ACC112 (cell line): ENCODE results near the gene NXNL1.

ENCODE experiments used
- H2AFZ ChIP-seq: fragments of 200-600 bp; sonication (generic); one replicate; pipeline ENCODE4 v1.6.0; 2017; ENCODE audit warnings: antibody characterized with exemption, low read length; ENCODE audit not compliant: unreplicated experiment
- H3K27ac ChIP-seq: fragments of 200-600 bp; sonication (generic); 2 replicates; pipeline ENCODE4 v1.5.1; 2014; ENCODE audit warnings: low read depth, mild to moderate bottlenecking, antibody characterized with exemption, low read length, moderate library complexity
- H3K27me3 ChIP-seq: fragments of 200-600 bp; sonication (generic); 2 replicates; pipeline ENCODE4 v1.6.1; 2014; ENCODE audit warnings: mild to moderate bottlenecking, antibody characterized with exemption, low read length, moderate library complexity, mixed read lengths; ENCODE audit not compliant: insufficient read depth
- H3K36me3 ChIP-seq: fragments of 200-600 bp; sonication (generic); 2 replicates; pipeline ENCODE4 v1.6.1; 2016; ENCODE audit warnings: mild to moderate bottlenecking, antibody characterized with exemption, low read length, moderate library complexity, mixed read lengths; ENCODE audit not compliant: insufficient read depth
- H3K4me1 ChIP-seq: fragments of 200-600 bp; sonication (generic); one replicate; pipeline ENCODE4 v1.6.1; 2016; ENCODE audit warnings: low read length, mixed read lengths; ENCODE audit not compliant: insufficient read depth, unreplicated experiment, control insufficient read depth
- H3K4me3 ChIP-seq: fragments of 200-600 bp; sonication (generic); 2 replicates; pipeline ENCODE4 v1.5.1; 2014; ENCODE audit warnings: mild to moderate bottlenecking, low read depth, low read length
- H3K79me2 ChIP-seq: fragments of 200-600 bp; sonication (generic); one replicate; pipeline ENCODE4 v1.6.0; 2016; ENCODE audit warnings: low read length; ENCODE audit not compliant: control insufficient read depth, unreplicated experiment, insufficient read depth

NXNL1 gene

DNA sequence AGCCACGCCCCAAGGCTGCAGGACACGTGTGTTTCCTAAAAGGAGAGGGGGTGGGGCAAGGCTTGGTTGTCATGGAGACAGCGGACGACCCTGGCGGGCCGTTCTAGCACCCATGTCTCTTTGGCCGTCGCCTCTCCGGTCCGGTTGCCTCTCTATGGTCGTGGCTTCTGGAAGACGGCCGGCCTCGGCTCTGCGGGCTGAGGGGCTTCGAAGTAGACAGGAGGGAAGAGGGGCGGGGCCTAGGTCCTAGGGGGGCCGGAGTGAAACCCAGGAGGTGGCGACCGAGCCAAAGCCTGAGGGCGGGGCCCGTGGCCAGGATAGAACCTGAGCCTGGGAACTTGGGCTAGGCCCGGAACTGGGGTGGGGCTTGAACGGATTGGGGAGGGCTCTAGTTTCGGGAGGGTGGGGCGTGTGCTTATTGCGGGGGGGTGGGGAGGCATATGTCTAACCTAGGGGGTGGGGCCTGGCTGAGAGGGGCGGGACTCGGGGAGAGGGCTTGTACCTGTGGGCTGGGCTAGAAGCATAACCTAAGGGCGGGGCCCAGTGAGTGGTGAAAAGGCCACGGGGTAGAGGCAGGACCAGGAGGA, 8.8 kb upstream of the NXNL1 start:
- peaks cover 8% of the 10 kb centered on the region for H3K4me1 ChIP-seq
- H3K27me3 ChIP-seq = no peaks in the 10 kb centered on the region
- peak overlapping the region; percentile 52 for H3K27ac ChIP-seq
- H2AFZ ChIP-seq = peak overlapping the region; percentile 94
- H3K79me2 ChIP-seq = no peaks in the 10 kb centered on the region
- no peaks in the 10 kb centered on the region for H3K36me3 ChIP-seq
- H3K4me3 ChIP-seq = peak overlapping the region; percentile 87

DNA sequence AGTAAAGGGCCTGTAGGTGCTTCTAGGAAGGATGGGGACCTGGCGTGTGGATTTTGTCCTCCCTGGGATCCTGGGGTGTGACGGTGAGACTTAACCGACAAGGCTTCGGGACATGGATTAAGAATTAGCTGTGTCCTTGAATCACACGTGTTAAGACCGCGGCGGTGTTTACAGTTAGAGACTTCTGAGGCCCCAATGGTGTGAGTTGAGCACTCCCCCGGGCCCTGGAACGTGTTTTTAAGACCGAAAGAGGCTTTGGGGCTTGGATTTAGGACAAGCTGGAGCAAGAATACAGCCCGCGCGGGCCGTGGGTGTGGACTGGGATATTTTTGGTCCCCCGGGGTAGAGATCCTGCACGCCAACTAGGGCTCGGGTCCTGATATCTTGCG, 8.4 kb upstream of the NXNL1 start:
- H3K36me3 ChIP-seq = no peaks in the 10 kb centered on the region
- peak overlapping the region; percentile 87 for H3K4me3 ChIP-seq
- H2AFZ ChIP-seq = peak overlapping the region; percentile 3
- no peaks in the 10 kb centered on the region for H3K27me3 ChIP-seq
- no peaks in the 10 kb centered on the region for H3K79me2 ChIP-seq
- H3K4me1 ChIP-seq = peaks cover 8% of the 10 kb centered on the region
- H3K27ac ChIP-seq = peak overlapping the region; percentile 52; the same call in 1 of the 2 replicates

DNA sequence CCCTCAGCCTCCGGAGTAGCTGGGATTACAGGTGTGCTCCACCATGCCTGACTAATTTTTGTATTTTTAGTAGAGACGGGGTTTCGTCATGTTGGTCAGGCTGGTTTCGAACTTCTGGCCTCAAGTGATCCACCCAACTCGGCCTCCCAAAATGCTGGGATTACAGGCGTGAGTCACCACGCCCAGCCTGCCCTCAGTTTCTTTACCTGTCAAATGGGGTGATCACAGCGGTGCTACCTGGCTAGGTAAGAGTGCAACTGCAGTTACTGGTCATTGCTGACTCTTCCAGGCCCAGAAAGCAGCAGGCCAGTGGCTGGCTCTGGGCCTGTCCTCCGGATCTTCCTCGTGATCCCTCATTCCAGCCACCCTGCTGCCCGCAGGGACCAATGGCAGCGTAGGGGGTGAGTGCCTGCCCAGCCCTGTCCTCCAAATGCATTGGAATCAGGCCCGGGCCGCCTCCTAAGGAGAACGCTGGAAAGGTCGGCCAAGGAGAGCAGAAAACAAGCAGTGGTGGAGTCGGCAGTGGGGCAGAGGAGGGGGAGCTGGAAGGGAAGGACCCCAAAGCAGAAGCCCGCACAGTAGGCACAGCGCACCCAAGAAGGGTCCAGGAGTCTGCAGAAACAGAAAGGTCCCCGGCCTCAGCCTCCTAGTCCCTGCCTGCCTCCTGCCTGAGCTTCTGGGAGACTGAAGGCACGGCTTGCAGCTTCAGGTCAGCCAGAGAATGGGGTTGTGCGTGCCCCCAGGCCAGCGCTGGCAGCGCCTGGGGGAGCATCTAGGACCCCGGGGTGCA, 7.8 kb upstream of the NXNL1 start:
- H3K4me1 ChIP-seq = peaks cover 8% of the 10 kb centered on the region
- no peak overlapping the region for H3K27ac ChIP-seq
- H3K4me3 ChIP-seq = peak overlapping the region; percentile 87
- H3K27me3 ChIP-seq = no peaks in the 10 kb centered on the region
- no peaks in the 10 kb centered on the region for H3K79me2 ChIP-seq
- no peaks in the 10 kb centered on the region for H3K36me3 ChIP-seq
- peak overlapping the region; percentile 3 for H2AFZ ChIP-seq

DNA sequence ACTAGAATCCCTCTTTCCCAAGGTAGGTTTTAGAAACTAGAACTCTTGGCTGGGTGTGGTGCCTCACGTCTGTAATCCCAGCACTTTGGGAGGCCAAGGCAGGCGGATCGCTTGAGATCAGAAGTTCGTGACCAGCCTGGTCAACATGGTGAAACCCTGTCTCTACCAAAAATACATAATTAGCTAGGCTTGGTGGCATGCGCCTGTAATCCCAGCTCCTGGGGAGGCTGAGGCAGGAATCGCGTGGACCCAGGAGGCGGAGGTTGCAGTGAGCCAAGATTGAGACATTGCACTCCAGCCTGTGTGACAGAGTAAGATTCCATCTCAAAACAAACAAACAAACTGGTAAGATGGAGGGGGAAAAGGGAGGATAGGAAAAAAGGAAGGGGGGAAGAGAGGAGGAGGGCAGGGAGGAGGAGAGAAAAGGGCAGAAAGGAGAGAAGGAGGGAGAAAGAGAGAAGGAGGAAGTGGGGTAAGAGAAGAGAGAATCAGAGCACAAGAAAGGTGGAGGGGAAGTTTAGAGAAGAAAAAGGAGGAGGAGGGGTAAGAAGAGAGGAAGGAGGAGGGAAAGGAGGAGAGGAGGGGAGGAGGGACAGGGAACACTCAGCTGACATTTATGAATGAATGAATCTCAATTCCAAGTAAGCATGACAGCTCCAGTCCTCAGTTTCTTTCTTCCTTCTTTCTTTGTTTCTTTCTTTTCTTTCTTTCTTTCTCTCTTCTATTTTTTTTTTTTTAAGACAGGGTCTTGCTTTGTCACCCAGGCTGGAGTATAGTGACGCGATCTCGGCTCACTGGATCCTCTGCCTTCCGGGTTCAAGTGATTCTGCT, 7.0 kb upstream of the NXNL1 start:
- Histone ChIP-seq H3K27me3 (no peaks in the 10 kb centered on the region), H3K4me1 (peaks cover 4% of the 10 kb centered on the region), H3K36me3 (no peaks in the 10 kb centered on the region), H3K79me2 (no peaks in the 10 kb centered on the region), H3K27ac (no peak overlapping the region), H3K4me3 (no peak overlapping the region), H2AFZ (no peak overlapping the region)

DNA sequence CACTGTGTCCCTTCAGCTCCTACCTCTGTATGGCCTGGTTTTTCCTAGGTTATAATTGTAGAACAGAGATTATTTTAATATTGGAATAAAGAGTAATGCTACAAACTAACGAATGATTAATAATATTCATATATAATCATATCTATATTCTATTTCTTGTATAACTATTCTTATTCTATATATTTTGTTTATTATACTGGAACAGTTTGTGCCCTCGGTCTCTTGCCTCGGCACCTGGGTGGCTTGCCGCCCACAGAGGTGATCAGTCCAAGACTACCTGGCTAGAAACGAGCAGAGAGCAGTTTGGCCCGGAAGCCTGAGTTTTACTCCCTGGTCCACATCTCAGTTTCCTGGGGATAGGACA, 5.7 kb upstream of the NXNL1 start:
- Histone ChIP-seq H3K27me3 (no peaks in the 10 kb centered on the region), H3K4me1 (peaks cover 4% of the 10 kb centered on the region), H3K36me3 (no peaks in the 10 kb centered on the region), H3K79me2 (no peaks in the 10 kb centered on the region), H3K27ac (no peak overlapping the region), H3K4me3 (no peak overlapping the region), H2AFZ (no peak overlapping the region)

DNA sequence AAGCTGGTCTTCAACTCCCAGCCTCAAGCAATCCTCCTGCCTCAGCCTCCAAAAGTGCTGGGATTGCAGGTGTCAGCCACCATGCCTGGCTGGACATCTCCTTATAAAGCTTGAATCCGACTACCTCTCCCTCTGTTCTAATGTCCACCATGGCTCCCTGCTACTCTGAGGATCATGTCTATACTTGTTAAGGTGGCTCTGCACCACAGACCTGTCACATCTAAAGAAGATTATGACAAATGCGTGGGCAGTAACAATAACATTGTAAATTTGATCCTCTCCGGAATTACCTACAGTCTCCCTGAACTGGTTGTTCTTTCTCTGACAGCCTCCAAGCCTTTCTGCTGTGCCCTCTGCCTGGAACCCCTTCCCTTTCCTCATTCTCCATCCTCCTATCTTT, 1.8 kb downstream of the NXNL1 start:
- H3K36me3 ChIP-seq = no peaks in the 10 kb centered on the region
- H3K79me2 ChIP-seq = no peaks in the 10 kb centered on the region
- peaks cover 17% of the 10 kb centered on the region; the same call in 1 of the 2 replicates for H3K27me3 ChIP-seq
- H3K27ac ChIP-seq = no peak overlapping the region
- H3K4me3 ChIP-seq = no peak overlapping the region
- H3K4me1 ChIP-seq = no peaks in the 10 kb centered on the region
- no peak overlapping the region for H2AFZ ChIP-seq

DNA sequence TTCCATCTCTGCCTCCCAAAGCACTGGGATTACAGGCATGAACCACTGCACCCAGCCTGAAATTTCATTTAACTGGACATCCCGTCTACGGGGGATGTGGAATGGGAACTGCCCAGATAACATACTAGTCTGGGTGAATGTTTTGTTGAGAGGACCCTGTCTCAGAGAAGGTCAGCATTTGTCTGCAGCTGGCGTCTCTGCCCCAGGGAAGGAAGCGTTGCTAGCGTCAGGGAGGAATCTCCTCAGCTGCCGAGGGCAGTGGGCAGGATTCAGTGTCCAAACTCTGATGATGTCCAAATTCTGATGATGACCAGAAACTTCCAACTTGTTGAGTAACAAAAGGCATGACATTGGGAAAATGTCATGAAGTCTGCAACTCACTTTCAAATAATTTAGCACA, 3.1 kb downstream of the NXNL1 start:
- Histone ChIP-seq H3K4me1 (no peaks in the 10 kb centered on the region), H2AFZ (no peak overlapping the region), H3K27ac (no peak overlapping the region)

DNA sequence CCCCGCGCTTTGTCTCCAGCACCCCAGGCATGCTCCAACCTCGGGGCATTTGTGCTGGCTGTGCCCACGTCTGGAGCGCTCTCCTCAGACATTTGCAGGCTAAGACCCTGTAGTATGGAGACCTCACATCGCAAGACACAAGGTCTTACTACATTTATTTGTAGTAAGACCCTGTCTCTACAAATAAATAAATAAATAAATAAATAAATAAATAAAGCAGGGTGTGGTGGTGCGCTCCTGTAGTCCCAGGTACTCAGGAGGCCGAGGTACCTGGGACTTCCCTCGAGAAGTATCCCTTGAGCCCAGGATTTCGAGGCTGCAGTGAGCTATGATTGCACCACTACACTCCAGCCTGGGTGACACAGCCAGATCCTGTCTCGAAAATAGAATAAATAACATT, 4.6 kb downstream of the NXNL1 start:
- no peak overlapping the region for H3K27ac ChIP-seq
- no peak overlapping the region for H2AFZ ChIP-seq
- H3K79me2 ChIP-seq = no peaks in the 10 kb centered on the region
- no peaks in the 10 kb centered on the region for H3K36me3 ChIP-seq
- H3K4me3 ChIP-seq = no peak overlapping the region
- no peaks in the 10 kb centered on the region for H3K4me1 ChIP-seq
- peaks cover 17% of the 10 kb centered on the region; the same call in 1 of the 2 replicates for H3K27me3 ChIP-seq

More for the DNA sequence above, 3.1 kb downstream of the NXNL1 start:
- no peak overlapping the region for H3K4me3 ChIP-seq
- no peaks in the 10 kb centered on the region for H3K79me2 ChIP-seq
- H3K27me3 ChIP-seq = peaks cover 17% of the 10 kb centered on the region; the same call in 1 of the 2 replicates
- H3K36me3 ChIP-seq = no peaks in the 10 kb centered on the region

DNA sequence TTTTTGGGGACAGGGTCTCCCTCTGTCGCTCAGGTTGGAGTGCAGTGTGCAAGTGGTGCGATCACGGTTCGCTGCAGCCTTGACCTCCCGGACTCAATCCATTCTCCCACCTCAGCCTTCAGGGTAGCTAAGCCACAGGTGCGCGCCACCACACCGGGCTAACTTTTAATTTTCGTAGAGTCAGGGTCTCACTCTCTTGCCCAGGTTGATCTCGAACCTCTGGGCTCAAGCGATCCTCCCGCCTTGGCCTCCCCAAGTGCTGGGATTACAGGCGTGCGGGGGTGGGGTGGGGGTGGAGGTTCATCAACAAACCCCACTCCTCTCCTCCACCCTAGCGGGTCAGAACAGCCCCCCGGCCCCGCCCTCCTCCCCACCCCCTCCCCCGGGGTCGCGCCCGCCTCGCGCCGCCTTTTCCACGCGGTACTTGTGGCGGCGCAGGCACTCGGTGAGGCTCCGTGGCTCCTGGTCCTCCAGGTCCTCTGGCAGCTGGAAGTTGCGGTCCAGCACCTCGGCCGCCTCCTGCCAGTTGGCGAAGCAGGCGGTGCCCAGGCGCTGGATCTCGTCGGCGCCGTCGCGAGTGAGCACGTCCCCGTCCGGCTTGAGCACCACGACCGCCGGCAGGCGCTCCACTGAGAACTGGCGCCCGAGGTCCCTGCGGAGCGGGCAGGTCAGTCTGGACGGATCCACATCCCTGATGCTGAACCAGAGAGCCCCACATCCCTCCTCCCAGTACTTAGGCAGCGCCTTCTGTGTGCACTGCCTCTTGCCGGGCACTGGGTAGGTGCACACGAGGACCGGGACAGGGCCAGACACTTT, 5.2 kb downstream of the NXNL1 start:
- Histone ChIP-seq H2AFZ (no peak overlapping the region), H3K4me1 (no peaks in the 10 kb centered on the region), H3K27me3 (peaks cover 17% of the 10 kb centered on the region; the same call in 1 of the 2 replicates)

DNA sequence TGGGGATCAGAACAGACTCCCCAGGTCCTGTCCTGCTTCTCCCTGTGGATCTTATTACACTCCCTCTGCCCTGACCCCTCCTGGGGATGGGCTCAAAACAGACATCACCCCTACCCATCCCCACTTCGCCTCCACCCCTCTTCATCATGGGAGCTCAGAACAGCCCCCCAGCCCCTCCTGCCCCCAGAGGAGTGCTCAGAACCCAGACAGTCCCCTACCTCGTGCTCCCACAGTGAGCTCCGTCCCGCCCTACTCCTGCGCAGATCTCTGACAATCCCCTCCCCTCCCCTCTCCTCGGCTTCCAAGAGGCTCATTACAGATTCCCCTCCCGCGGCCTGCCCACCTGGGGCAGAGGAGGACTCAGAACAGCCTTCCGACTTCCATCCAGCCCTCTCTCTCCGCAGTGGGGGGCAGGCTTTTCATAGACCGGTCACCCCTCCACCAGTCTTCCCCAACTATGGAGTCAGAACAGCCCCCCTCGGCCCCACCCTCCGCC, 6.1 kb downstream of the NXNL1 start:
- Histone ChIP-seq H3K4me3 (no peak overlapping the region), H3K27me3 (peaks cover 17% of the 10 kb centered on the region; the same call in 1 of the 2 replicates), H3K27ac (no peak overlapping the region), H3K79me2 (no peaks in the 10 kb centered on the region), H2AFZ (no peak overlapping the region), H3K4me1 (no peaks in the 10 kb centered on the region), H3K36me3 (no peaks in the 10 kb centered on the region)

More for the DNA sequence above, 5.2 kb downstream of the NXNL1 start:
- Histone ChIP-seq H3K4me3 (no peak overlapping the region), H3K36me3 (no peaks in the 10 kb centered on the region), H3K79me2 (no peaks in the 10 kb centered on the region), H3K27ac (no peak overlapping the region)
